ENCODE measurements around the gene SCN11A. TPM values are rescaled to one million over a fixed set of nuclear protein-coding genes. Genes with fewer than 3 reads are reported as not detected.
A peak's percentile ranks its signal among the peaks of the same experiment; 100 is the strongest.

Gene SCN11A
- total RNA-seq, 4 donors from 2014 or later = 0.03 to 0.10 (median 0.04) TPM; not detected in 1

- intact Hi-C loops (cut with DNase I; ENCODE audit: low total_unique reads) = no loop called here
- 92 to 96% methylated on average over 8 of the region's 8 CpGs for WGBS, 2 donors
- no peak overlapping the region for H3K4me3 ChIP-seq (ENCODE audit: low read depth, poor library complexity, severe bottlenecking)
- DNase-seq (ENCODE audit: low spot score in 2 of 2) = peak in 1 of 2 donors; percentile 83
- TF ChIP-seq CTCF (IDR thresholded peaks at IDR 0.05) = no peak
- no peak for TF ChIP-seq POLR2A (IDR thresholded peaks at IDR 0.05)
Measured at GRCh38 chr3:39098473-39099000, 46.8 kb upstream of the SCN11A start.

- no peak for TF ChIP-seq POLR2A (IDR thresholded peaks at IDR 0.05)
- no peak for TF ChIP-seq CTCF (IDR thresholded peaks at IDR 0.05)
- DNase-seq (ENCODE audit: low spot score in 2 of 2) = peak in 1 of 2 donors; percentile 82
- WGBS, 2 donors = 70 to 83% methylated on average over 8 of the region's 8 CpGs
- no peak overlapping the region for H3K4me3 ChIP-seq (ENCODE audit: low read depth, poor library complexity, severe bottlenecking)
- intact Hi-C loops (cut with DNase I; ENCODE audit: low total_unique reads) = no loop called here
Measured at GRCh38 chr3:39097716-39098472, 46.1 kb upstream of the SCN11A start.

- DNase-seq (ENCODE audit: low spot score in 2 of 2) = no peak
- H3K4me3 ChIP-seq (ENCODE audit: low read depth, poor library complexity, severe bottlenecking) = no peak overlapping the region
- no peak for TF ChIP-seq CTCF (IDR thresholded peaks at IDR 0.05)
- no peak for TF ChIP-seq POLR2A (IDR thresholded peaks at IDR 0.05)
- 33 to 34% methylated on average over 3 of the region's 3 CpGs for WGBS, 2 donors
- intact Hi-C loops (cut with DNase I; ENCODE audit: low total_unique reads) = no loop called here
Measured at GRCh38 chr3:39096775-39097174, 45.0 kb upstream of the SCN11A start.

- DNase-seq (ENCODE audit: low spot score in 2 of 2) = no peak
- intact Hi-C loops (cut with DNase I; ENCODE audit: low total_unique reads) = no loop called here
- TF ChIP-seq POLR2A (IDR thresholded peaks at IDR 0.05) = no peak
- no peak for TF ChIP-seq CTCF (IDR thresholded peaks at IDR 0.05)
- H3K4me3 ChIP-seq (ENCODE audit: low read depth, poor library complexity, severe bottlenecking) = no peak overlapping the region
- WGBS, 2 donors = 65 to 68% methylated on average over 3 of the region's 3 CpGs
Measured at GRCh38 chr3:39095778-39096177, 44.0 kb upstream of the SCN11A start.

GRCh38 chr3:39094851-39095677 lies 43.3 kb upstream of the SCN11A start:
- 80 to 84% methylated on average over 7 of the region's 7 CpGs for WGBS, 2 donors
- TF ChIP-seq CTCF (IDR thresholded peaks at IDR 0.05) (no peak), POLR2A (IDR thresholded peaks at IDR 0.05) (no peak)
- H3K4me3 ChIP-seq (ENCODE audit: low read depth, poor library complexity, severe bottlenecking) = no peak overlapping the region
- intact Hi-C loops (cut with DNase I; ENCODE audit: low total_unique reads) = no loop called here
- DNase-seq (ENCODE audit: low spot score in 2 of 2) = peak in 1 of 2 donors; percentile 57

All from lower leg skin (tissue), 4 donors.